GM19395 (cell line): ENCODE results near the gene SH3PXD2B.

Experiments used
- ATAC-seq: cut with Tn5 transposase; IDR thresholded peaks from one replicate; pipeline ENCODE4 v1.9.1; 2021; ENCODE audit warnings: mild to moderate bottlenecking, moderate library complexity; ENCODE audit not compliant: unreplicated experiment

The SH3PXD2B gene

DNA sequence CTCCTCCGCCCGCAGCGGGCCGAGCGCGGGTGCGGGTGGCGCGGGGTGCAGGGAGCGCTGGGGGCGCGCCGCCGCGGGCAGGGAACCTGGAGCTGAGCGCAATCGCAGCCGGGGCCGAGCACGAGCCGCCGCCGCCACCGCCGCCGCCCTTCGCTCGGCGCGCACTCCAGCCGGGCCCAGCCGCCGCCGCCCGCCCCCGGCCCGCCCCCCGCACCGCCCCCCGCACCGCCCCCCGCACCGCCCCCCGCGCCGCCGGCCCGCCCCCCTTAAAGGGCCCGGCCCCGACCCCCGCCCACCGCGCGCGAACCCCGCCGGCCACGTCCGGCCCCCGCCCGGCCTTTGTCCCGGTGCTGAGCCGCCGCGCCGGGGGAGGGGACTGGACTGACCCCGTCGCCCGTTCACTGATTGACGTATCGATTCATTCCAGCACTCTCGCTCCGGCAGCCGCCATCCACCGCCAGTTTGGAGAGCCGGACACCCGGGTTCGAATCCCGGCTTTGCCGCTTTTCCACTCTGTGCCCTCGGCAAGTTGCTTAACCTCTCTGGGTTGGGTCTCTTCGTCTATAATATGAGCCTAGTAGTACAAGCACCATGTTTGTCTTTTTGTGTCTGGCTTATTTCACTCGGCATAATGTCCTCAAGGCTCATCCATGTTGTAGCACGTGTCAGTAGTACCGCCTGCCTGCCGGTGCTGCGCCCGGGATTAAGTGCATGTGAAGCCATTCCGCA is at the start of gene SH3PXD2B:
Gene SH3PXD2B (minus strand): TSS at position 168 of the 729 bp plus-strand sequence. CDS start 173 bp downstream, outside the sequence.
- no peak for ATAC-seq

DNA sequence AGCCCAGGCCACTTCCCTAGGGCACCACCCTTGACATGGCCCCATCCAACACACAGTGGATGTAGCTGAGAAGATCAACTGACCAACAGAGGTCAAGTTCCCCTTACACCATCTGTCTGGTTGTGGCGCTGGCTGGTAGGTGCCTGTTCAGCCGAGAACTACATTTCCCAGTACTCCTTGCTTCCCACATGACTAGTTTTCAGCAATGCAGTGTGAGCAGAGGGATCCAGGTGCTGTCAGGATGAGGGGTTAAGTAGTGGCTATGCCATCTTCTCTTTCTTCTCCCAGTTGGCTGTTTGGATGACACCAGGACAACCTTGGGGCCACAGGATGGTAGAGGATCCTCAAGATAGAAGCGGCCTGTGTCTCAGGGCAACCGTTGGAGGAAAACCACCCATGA is 48.6 kb upstream of the SH3PXD2B start:
- no peak for ATAC-seq

DNA sequence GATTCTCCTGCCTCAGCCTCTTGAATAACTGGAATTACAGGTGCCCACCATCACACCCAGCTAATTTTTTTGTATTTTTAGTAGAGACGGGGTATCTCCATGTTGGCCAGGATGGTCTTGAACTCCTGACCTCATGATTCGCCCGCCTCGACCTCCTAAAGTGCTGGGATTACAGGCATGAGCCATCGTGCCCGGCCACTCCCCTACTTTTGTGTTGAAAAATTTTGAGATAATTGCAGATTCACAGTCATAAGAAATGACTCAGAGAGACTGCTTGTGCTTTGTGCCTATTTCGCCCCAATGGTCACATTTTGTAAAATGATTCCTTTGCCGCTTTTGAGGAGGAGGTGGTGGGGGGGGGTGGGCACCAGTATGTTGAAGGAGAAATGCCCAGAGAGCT is 48.1 kb upstream of the SH3PXD2B start:
- no peak for ATAC-seq

DNA sequence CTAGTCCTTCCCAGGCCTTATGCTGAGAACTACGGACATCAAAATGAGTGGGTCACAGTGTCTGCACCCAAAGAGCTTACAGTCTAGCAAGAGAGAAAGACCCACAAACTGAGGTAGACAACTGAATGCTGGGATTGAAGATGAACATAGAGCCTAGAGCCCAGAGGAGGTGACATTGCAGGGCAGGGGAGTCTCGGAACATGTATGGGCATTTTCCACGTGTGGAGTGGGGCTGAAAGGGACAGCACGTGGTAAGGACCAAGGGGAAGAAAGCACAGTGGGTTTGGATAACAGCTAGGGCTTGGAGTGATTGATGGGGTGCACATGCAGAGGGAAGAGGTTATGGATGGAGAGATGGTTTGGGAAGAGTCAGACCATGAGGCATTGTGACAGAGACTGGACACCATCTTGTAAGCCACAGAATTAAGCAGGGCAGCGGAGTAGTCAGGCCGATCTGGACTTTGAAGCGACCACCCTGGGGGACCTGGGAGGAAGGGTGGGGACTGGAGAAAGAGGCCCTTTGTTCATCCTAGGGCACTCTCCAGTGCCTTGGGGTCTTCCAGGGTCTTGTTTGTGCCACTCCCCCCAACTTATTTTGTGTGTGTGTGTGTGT is 47.5 kb upstream of the SH3PXD2B start:
- ATAC-seq = no peak

DNA sequence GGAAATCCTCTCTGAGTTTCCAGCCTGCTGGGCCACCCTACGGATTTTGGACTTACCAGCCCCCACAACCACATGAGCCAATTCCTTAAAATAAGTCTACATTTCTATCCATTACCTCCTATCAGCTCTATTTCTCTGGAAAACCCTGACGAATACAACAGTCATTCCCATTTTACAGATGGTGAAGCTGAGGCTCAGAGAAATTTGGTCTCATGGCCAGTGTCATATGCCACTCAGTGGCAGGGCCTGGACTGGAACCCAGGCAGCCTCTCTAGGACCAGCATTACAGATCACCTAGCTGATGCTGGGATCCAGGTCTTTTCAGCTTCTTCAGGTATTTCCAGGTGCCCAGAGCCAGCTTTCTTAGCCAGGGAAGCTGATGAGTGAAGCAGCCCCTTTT is 45.0 kb upstream of the SH3PXD2B start:
- ATAC-seq = no peak

DNA sequence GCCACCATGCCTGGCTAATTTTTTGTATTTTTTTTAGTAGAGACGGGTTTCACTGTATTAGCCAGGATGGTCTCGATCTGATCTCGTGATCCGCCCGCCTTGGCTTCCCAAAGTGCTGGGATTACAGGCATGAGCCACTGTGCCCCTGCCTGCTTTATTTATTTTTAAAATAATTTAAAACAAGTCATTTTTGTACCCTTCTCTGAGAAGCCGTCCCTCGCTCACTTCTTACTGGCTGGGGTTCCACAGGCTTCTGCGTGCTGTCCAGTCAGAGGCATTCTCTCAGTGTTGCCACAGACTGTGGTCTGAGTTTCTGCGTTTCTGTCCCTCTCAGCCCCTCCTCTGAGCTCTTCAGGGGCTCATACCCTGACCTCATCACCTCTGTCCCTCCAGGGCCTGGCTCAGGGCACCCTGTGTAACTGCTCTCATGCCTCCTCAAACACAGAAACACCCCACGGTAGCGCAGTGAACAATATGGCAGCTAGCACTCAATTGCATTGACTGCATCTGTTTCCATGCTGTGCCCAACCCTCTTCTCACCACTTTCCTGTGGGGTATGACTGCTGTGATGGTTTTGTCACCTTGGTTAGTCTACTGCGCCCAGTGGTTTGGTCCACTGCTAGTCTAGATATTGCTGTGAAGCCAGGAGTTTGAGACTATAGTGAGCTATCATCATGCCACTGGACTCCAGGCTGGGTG is 44.3 kb upstream of the SH3PXD2B start:
- ATAC-seq = no peak

DNA sequence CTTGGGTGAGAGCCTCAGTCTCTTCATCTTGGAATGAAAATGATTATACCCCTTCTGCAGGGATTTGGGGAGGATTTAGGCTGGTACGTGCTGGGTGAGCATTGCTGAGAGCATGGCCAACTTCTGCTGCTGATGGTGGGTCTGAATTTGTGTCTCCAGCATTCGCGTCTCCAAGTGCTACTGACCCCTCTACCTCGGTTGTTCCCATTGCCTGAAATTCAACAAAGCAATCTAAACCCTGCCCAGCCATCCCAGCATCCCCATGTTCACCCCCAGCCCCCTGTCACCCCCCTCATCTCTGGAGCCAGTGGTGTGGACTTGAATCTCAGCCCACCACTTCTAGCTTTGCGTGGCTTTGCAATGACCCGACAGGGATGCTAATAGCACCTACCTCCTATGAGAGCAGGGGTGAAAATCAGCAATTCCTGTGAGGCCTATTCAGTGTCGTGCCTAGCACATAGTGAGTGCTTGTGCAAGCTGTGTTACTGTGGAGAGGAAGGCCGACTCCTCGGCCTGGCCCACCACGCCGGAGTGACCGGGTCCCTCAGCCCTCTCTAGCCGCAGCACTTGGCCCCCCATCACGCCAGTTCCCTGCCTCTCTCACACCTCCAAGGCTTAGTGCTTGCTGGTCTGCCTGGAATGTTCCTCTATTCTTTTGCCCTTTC is 43.4 kb upstream of the SH3PXD2B start:
- ATAC-seq = no peak

DNA sequence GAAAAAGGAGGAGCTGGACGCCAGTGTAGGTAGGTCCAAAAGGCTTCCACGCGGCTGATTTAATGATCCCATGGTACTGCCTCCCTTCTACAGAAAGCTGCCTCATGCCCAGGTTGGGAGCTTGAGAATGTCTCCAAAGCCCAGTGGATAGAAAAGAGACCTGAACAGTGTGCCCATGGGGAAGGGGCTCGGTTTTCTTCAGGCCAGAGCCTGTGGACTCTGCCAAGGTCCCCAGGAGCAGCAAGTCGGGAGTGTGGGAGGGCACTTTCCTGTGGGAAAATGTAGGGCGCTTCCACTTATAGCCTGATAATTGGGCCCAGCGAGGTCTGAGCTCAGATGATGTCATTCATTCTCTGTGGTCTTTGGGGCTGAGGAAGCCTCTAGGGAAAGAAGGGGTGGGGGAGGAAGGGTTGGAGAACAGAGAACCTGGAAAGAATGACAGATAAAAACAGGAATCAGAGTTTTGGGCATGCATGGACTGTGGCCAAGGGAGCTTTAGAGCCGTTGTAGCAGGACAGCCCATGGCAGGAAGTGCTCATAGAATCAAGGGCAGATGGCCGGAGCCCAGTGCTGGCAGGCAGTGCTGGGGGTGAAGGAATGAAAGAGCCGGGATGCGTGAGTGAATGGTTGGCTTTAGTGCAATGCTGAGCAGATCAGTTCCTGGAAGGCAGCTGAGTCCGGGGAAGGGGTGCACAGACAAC is 42.5 kb upstream of the SH3PXD2B start:
- no peak for ATAC-seq

DNA sequence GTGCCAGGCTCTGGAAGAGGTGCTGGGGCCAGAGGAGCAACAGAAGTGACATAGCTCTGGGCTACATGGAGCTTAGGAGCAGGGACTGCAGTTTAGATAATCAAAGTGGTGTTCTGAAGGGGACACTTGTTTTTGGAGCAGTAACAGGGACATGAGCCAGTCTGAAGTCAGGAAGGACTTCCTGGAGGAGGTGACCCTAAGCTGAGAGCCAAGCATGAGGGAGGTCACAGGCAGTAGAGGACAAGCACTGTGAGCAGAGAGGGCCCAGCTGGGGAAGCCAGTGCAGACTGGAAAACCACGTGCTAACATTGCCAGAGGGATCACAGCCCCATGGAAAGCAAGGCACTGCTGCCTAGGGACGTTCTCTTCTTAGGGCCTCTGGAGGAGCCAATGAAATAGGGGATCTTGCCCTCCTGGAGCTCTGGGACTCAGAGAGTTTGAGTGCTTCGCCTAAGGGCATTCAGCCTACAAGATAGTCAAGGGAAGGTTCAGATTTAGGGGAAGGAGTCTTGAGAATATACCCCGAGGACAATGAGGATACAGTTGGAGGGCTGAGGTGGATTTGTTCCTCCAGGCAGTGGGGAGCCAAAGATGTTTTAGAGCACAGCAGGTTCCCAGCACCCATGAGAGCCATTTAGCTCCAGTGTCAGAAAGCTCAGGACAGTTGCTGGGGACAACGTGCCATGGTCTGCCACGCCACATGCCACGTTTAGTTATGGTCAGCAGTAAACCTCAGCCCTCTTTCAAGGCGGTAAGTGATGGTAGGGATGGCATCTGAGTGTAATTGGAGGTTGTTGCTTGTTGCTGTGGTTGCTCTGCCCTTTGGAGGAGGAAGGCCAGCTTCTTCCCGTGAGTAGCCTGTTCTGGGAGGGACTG is 40.5 kb upstream of the SH3PXD2B start:
- no peak for ATAC-seq

DNA sequence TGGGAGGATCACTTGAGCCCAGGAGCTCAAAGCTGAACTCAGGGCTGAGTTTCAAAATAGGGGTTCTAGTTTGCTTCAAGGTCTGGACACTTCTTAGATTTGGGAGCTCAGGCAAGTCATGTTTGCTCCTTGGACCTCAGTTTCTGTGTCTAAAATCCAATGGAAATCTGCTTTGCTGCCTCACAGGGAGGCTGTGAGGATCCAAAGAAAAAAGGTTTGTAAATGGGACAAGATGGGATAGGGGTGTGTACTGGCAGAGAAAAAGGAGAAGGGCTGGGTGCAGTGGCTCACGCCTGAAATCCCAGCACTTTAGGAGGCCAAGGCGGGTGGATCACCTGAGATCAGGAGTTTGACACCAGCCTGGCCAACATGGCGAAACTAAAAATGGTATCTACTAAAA is 39.6 kb upstream of the SH3PXD2B start:
- no peak for ATAC-seq

DNA sequence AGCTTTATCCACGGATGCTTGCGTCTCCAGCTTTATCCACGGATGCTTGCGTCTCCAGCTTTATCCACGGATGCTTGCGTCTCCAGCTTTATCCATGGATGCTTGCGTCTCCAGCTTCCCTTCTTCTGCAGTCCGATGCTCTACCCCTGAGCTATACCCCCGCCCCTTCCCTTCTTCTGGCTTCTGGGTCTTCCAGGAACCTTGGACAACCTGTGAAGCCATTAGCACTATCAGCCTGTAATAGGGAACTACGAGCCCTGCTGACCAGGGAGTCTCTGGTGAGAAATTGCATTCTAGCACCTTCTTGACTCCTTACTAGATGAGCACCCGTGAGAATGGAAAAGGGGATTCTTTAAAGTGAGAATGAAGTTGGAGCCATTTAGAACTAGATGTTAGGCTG is 39.1 kb upstream of the SH3PXD2B start:
- ATAC-seq = no peak

DNA sequence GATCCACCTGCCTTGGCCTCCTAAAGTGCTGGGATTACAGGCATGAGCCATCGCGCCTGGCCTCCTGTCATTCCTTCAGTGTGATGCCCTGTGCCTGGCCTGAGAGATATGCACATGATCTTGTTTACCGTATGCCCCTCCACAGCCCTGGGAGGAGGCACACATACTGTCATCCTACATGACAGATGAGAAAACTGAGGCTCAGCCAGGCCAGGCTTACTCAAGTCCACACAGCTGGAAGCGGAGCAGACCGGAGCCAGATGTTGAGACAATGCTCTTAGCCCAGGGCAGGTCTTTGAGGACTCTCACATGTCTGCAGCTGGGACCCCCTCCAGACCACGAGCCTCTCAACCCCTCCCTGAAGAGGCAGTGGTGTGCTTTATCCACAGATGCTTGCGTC is 38.7 kb upstream of the SH3PXD2B start:
- no peak for ATAC-seq

DNA sequence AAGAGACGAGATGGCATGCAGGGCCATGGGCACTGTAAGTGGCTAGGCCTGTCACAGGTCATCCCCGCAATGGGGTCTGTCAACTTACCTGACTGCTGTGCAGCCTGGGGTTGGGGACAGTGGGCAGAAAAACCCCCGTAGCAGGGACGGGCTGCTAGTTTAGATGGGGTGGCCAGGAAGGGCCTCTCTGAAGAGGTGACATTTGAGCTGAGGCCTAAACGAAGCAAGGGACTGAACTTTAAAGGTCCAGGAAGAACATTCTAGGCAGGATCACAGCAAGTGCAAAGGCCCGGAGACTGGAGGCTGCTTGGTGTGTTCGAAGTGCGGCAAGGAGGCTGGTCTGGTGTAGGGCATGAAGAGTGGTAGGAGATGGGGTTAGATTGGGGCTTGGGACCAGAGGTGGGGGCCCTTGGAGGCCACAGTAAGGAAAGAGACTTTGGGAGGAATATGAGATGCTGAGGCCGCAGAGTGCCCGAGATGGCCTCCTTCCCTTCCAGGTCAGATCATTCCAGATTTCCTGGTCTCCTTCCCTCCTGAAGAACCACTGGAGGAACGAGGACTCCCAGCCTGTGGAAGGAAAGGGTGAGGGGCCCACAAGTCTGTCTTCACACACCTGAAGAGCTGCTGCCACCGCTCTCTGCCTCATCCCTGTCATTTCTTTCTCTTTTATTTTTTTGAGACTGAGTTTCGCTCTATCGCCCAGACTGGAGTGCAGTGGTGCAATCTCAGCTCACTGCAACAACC is 37.9 kb upstream of the SH3PXD2B start:
- ATAC-seq = no peak

DNA sequence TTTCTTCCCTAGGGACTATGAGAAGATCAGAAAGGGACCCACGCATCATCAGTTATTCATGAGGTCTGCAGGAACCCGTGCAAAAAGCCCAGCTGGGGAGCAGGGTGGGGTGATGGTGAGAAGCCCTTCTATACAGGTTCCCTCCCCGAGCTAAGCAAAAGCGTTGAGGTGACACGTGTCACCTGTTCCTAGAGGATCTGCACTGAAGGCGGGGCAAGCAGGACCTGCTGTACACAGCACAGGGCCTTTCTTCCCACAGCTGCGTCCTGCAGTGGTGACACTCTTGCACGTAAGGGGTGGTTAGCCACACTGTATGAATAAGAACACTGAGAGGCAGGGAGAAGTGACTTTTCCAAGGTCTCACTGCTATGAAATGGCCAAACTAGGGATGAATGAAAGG is 37.2 kb upstream of the SH3PXD2B start:
- no peak for ATAC-seq

DNA sequence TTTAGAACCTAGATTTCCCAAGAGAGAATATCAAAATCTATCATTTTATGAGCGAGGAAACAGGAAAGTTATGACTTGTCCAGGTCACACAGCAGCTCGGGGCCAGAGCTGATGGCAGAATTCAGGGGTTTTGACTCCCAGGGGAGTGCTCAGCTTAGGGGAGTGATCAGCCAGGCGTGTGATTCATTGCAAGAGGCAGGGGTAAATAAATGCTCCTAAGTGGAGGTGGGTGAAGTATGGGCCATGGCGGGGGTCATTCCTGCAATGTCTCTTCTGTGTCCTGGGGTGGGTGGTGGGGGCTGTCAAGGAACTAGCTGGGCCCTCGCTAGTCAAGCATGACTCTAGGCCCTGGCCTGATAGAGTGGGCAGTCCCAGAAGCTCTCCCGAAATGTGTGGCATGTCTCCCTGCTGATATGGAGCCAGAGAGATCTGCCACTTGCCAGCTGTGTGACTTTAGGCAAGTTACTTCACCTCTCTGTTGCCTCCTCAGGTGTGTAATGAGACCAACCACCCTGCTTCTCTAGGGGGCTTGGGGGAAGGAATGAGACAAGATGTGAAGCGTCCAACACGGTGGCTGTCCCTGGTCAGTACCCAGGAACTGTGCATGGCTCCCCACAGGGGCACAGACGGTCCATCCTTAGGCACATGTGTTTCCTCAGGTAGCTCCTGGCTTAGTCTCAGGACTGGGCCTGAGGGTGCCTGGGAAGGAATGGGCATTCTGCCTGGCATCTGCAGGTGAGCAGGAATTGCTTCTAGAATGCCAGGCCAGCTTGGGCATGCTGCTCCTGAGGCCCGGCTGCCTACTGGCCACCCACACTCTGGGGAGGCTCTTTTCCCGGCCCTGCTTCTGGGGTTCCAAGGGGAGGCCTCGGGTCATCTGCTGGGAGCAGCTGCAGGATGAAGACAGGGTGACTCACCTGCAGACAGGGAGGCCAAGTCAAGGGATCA is 36.5 kb upstream of the SH3PXD2B start:
- ATAC-seq = no peak

DNA sequence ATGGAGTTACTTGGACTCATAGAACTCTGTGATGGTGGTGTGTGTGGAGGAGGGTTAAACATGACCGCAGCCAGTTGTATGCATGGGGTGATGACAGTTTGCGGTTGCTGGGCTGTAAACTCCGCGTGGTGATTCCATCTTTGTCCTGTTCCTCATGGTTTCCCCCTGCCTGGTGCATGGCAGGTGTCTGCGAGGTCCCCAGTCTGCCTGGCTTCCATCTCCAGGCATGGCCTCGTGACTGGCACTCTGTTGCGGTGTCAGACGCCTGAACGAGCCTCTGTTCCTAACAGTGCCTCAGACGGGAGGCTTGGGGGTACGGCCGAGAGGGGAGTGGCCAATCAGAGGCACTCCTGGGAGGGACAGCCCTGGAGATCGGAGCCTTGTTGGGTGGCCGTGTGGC is 33.9 kb upstream of the SH3PXD2B start:
- ATAC-seq = no peak

DNA sequence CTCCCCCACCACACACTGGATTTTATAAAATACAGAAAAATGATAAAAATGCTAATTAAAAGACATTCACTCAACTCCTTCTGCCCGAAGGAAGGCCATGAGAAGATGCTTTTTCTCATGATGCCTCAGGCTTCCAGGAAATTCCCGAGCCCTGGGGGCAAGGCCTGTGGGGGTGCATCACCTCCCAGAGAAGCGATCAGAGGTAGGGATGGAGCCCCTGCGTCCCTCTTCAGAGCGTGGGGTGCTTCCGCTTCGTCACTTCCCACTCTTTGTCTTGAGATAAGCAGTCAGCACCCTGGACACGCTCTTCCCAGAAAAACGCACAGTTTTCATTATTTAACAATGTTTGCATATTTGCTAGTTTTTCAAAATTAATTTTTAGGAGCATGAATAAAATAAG is 33.3 kb upstream of the SH3PXD2B start:
- ATAC-seq = no peak

DNA sequence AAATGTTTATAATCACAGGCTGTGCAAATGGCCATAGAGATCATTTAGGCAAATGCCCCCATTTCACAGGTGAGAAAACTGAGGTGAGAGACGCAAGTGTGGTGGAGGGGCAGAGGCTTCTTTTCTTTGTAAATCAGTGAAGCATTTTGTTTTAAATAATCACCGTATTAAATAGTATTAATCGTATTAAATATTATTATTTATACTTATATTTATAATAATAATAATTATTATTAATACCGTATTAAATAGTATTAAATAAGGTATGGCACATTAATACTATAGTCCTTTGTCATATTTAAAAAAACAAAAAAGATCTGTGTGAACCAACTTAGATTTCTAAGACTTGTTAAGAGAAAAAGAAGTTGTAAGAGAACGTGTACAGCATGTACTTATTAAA is 32.6 kb upstream of the SH3PXD2B start:
- no peak for ATAC-seq
